ENCODE data around the gene FANCG.
A peak's percentile ranks its signal among the peaks of the same experiment; 100 is the strongest.

The FANCG gene

DNA sequence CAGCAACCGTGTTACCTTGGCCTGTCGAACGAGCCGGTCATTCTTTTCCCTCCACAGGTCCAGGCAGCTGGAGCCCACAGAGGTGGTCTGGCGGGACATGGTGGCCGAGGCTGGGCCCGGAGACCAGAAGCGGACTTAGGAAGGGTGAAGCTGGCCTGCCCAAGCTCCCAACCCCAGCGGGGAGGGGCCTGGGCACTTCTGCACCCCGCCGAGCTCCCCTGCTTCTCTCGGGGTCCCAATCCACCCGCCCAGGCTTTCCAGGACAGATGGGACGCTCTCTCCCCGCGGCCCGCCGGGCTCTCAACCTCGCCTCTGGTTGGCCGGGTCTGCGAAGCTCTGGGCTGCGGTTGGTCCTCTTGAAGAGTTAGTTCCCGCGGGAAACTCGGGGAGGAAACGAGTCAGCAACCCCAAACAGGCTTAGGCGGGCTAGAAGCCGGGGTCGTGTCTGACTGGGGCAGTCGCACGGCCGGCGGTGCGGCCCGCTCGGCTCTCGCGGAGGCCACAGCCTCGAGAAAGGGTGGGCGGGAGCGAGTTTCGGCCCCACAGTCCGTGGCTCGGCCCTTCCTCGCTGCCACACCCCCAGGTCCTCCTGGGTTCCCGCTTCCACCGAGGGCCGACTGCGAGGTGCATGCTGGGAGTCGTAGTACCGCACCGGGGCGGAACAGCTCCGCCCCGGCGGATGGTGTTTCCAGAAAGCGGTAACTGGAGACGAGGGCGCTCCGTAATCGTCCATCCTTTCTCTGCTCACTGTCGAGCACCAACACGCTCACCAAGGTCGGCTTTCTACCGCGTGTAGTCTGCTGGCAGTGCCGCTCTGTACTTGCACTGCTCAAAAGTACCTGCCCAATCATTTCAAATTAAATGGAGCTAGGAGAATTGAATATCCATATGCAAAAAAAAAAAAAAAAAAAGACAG, at the start of gene FANCG:
FANCG (minus strand) TSS at position 517 of the 916 bp plus-strand sequence; CDS start at position 99, 418 bp downstream.
- DNase-seq = peak; percentile 83

DNA sequence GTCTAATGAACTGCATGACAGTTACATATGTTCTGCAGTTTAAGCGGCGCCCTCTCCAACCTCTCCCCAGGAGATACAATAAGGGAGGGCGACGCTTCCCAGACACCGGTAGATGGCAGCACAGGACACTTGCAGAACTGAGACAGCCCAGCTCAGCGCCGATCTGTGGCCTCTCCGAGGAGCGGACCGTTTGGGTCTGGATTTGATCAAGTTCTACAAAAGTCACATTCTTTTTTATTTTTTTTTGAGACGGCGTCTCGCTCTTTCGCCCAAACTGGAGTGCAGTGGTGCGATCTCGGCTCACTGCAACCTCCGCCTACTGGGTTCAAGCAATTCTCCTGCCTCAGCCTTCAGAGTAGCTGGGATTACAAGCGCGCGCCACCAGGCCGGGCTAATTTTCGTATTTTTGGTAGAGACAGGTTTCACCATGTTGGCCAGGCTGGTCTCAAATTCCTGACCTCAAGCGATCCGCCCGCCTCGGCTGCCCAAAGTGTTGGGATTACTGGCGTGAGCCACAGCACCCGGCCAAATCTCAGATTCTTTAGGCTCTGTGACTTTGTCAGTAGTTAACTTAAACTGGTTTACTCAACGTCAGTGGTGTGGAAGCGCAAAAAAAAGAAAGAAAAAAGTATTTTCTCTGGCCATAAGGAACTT, 37.3 kb upstream of the FANCG start:
- peak; percentile 80 for DNase-seq

DNA sequence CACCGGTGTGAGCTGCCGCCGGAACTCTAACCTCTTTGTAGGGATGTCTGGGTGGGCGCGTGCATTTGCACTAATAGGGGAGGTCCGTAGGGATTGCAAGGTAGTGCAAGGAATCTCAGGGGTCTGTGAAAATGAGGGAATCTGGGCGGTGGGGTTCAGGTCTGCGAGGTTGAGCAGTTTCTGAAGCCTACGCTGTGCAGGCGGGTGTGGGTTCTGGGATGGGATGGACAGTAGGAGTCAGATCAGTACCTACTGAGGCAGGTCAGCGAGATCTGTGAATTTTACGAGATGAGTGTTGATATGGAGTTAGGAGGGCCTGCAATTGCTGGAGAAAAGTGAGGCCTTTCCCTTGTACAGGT, 36.8 kb upstream of the FANCG start:
- DNase-seq = no peak

DNA sequence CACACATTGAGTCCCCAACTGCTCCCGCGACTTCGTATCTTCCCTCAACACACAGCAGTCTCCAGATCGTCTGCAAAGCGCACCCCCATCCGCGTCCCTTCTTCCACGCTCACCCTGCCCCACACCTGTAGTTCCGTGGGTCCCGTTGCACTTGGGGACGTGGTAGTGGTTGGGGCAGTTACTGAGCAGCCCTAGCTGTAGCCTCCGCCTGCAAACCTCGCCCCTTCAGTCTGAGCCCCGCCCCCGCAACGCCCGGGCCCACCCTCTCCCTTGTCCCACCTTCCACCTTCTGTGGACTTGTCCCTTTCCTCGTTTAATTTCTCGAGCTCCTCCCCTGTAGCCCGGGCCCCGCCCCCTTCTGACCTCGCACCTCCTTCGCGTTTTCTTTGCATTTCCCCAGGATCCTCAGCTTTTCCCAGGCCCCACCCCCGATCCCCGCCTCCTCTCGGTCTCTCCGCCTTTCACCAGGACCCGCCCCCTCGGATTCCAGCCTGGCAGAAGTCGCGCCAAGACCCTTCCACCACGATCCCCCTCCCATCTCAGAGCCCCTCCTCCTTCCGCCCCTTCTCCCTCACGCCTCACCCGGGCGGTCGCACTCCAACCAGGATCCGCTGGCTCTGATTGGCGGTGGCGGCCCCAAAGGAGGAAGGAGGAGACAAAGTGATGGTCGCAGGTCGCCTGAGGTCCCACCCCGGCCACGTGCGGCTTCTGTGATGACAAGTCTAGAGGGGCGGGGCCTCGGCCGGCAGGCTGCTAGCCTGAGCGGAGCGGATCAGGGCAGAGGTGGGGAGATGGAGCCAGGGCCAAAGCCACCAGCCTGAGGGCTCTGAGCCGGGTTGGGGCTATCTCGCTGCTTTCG, 36.2 kb upstream of the FANCG start, which contains the start of gene ATOSB:
ATOSB (minus strand) TSS at position 183 of the 859 bp plus-strand sequence. CDS start 7,588 bp downstream, outside the sequence.
- peak; percentile 93 for DNase-seq

DNA sequence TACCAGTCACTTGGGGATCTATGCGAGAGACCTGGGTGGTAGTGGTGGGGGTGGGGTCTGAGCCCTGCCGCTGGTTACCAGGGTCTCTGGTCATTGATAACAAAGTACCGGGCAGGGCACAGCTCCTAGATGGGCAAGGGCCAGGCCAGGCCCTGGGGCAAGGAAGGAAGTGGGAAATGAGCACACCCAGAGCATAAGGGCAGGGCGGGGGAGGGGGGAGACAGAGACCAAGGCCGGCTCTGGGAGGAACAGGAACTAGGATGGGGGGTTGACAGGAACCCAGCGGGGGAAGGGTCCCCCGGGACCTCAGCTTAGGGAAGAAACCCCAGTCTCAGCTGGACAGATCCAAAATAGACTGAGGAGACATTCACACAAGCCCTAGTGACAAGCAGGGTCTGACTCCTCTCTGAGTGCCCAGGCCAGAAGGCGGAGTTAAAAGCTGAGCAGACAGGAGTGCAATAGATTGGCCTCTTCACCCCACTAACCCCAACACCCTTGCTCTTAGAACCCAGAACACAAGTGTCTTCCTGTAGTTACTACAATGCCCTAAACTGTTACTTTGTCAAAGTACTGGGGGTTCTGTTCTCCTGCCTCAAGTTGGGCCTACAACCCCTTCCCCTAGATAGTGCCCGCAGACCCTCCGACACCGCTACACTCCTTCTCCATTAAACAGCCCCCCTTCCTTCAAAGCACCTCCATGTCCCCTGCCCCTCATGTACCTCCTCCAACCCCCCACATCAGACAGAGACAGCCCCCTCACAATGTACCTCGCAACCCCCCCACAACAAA, 35.3 kb upstream of the FANCG start:
- peak; percentile 26 for DNase-seq

DNA sequence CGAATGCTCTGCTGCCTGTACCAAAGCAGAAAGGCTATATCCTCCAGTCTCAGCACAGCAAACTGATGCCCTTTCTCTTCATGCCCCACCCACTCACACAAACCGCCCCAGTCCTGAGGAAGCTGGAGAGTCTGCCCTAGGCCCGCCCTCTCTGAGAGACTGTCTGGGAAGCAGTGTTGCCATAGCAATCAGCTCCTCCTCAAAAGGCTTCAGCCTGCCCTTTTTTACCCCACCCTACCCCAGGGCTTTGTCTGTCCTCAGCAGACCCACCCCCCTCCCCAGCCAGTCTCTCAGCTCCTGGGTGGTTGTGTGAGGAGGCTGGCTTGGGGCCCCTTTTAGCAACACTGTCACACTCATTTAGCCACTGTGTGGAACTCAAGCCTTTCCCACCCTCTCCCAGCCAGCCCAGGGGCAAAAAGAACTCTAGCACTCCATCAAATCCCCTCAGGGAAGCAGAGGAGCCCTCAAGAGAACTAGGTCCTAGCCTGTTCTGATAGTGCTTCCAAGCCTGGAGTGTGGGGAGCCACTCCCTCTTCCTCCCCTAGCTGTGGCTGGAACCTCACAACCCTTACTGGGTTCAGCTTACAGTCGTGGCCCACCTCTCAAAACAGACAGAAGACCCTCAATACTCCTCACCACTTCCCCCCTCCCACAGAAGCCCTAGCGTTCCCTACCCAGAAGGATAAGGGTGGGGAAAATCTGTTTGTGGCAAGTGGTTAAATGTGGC, 34.5 kb upstream of the FANCG start:
- peak; percentile 53 for DNase-seq

DNA sequence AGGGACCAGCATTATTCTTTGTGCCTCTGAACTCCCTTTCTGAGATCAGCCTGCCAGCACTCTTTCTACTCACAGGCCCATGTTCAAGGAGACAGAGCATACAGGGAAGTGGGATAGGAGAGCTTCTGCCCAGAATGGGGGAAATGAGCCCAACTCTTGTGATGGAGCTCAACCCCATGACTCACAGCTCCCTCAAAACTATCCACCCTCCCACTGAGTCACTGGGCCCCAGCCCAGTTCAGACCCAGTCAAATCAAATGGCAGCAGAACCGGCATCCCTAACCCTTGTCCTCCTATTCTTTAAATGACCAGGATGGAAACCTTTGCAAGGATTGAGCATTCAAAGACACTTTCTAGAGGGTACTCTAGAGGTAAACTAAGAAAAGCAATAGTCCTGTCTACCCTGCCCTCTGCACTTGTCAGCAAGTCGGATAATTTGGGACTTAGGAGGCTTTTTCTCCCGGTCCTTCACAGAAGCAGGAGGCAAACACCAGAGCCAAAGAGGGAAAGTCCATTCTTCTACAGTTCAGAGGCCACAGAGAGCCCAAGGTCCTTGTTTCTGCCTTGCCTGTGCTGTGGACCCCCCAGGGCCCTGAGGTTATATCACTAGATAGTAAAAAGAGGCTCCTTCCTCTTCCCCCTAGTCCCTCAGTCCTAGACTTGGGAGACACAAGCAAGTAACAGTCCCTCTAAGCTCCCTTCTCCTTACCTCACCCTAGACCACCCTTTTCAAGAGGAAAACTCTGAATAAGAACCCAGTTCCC, 32.7 kb upstream of the FANCG start:
- DNase-seq = no peak

DNA sequence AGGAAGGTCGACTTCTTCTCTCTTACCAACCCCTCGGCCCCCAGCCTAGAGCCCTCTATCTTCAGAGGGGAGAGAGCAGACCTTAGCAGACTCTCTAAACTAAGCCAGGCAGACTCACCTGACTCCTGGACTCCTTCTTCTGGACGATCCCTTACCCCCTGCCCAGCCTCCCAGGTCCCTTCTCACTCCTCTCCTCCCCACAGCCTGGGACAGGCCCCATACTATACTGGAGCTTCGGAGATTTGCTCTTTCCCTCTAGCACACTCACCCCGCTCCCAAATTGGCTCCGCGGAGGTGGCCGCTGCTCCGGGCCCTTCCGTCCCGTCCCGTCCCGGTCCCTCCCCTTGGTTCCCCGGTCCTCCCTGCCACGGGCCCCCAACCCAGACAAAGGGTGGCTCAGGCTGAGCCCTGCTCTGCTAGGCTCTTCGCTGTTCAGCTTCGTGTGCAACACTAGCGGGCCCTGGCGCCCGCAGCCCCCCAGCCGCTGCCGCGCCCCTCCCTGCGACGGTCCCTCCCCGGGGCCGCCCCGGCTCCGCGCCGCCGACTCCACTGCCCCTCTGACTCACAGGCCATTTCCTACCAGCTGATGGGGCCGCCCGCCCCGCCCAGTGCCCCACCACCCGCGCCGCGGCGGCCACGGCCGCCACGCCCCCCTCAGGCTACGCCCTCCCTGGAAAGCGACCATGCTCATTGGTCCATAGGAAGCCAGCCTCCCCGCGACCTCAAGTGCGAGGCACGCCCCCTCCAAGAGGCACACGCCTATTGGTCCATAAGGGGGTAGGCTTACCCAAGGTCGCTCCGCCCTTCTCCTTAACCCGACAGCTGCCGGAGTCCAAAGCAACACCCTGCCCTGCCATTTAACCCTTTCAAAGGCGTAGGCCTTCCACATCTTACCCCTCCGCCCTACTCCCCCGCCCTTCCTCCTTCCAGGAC, 31.5 kb upstream of the FANCG start:
- peak; percentile 96 for DNase-seq

DNA sequence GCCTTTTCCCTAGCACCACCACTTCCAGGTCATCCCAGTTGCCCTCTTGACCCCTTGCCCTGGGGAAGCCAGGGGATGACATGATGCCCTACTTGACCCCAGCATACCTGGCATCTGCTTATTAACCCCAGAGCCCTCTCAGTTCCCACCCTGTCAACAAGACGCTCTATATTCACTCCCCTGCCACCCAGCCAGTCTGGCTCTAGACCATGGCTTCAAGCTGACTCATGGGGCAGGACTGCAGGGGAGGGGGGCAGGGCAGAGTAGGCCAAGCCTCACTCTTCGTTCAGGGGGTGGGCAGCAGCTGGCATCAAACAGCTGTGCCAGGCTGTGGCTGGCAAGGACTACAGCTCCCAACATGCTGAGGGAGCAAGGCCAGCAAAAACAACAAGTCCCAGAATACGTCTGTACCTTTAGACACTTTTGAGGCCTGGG, 30.6 kb upstream of the FANCG start:
- no peak for DNase-seq

DNA sequence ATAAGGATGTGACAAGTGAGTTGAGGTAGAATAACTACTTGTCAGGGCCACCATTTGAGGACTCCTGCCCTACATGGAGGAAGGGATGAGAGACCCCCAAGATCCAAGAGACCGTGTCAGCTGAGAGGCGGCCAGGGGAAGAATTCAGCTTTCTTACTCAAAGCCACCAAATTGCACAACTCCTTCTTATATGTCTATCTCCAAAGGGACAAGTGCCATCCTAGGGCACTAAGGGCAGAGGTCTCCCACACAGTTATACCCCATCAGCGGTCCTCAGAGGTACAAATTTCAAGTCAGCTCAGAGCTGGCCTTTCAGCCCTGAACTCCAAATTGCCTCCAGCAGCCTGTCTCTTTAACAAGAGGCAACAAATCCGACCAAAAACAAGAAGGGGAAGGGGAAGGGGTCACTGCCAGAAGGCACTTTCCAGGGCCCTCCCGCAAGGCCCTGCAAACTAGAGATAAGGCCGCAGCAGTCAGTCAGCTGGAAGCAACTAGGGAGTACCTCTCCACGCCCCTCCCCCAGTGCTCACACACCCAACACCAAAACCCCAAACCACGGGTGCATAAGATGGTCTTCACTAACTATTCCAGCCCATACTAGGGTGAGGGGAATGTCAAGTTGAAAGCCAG, 29.3 kb upstream of the FANCG start:
- no peak for DNase-seq

DNA sequence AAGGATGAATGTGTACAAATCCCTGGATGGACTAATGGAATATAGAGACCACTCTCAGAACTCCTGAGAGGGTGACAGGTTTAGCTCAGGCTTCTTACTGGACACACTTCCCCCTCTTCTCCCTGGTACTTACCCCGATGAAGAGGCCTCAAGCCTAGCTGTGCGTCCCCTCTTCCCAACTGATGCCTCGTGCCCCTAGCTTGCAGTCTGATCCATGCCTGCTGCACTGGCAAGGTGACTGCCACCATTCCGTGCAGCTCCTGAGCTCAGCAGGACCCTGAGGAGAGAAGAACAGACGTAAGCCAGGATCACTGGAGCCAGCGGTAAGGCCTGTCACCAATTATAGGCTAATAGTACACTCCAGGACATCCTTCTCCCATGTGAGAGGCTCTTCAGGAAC, 28.7 kb upstream of the FANCG start:
- DNase-seq = no peak

DNA sequence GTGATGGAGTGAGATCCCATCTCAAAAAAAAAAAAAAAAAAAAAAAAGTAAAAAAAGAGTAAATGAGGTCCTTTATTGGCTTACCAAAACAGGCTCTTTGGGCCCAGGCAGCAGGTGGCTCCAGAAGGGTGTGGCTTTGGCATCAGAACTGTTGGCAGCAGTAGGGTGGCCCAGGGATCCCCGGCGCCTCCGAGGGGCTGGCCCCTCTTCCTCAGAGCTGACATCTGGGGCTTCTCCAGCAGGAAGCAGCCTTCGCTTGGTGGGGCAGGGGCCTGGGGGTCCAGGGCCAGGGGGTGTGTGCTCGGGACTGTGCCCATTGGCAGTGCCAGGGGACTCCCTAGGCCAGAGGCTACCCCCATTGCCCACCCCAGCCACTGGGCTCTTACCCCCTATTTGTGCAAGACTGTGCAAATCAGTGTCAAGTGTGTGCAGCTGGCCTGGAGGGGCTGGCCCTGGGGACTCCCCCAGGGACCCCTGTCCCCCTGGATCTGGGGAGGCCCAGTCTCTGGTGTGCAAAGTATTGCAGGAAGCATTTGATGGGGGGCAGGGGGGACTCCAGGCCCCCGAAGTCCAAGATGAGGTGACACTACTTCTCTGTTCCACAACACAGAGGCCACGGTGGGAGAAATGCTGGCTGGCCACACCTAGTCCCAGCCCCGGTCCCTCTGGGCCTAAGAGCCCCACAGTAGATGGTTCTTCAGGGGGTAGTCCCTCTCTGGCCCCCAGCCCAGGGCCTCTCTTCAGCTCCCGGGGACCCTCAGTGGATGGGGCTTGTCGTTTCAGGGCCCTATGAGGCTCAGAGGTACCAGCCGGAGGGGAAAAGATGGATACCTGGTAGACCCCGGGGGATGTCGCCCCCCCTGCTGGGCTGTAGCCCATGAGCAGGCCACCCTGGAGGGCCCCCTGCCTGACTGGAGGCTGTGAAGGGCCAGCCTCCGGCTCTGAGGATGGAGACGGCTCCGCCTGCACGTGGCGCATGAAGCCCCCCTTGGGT, 27.9 kb upstream of the FANCG start:
- DNase-seq = no peak

DNA sequence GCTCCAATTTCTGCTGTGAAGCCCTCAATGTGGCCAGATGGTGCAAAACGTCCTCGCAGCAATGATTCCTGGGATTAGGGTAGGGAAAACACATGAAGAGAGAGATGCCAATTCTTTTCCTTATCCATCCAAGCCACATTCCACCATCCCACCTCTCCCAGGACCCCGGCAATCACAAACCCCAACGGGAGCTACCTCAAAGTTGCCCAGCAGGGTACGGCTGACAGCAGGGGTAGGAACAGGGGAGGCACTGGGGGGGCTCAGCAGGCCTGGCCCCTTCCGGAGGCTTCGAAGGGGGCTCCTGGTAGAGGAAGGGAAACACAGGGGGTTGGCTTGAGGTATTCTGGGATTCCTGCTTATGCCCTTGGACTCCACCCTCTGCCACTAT, 26.6 kb upstream of the FANCG start:
- DNase-seq = no peak

DNA sequence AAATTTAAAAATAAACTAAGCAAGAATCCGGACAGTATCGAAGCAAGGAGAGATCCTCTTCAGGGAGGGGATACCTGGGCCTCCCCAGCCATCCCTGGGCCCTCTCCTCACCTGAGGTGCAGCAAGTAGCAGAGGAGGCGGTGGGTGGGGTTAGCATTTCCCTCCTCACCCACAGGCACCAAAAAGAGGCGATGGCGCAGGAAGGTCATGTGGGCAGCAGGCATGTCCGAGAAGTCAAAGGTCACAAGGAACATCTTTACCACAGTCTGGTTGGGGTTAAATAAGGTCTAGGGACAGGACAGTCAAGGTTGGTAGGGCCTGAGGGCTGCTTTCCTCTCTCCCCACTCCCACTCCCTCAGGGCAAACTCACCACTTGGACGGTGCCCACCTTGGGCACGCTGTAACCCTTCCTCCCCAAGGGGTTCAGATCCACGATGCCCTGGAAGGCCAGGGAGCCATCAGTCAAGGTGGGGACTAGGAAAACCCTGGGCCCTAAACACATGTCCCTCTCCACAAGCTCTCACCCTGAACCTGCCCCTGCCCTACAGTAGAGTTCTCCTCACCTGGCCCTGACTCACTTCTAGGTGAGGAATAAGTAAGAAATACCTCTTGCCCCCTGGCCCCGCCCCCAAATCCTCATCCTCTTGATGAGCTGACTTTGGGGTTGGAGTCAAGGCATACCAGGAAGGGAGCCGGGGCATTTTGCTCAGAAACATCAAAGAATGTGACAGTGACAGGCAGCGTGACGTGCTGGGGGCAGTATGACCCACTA, 26.0 kb upstream of the FANCG start:
- no peak for DNase-seq

DNA sequence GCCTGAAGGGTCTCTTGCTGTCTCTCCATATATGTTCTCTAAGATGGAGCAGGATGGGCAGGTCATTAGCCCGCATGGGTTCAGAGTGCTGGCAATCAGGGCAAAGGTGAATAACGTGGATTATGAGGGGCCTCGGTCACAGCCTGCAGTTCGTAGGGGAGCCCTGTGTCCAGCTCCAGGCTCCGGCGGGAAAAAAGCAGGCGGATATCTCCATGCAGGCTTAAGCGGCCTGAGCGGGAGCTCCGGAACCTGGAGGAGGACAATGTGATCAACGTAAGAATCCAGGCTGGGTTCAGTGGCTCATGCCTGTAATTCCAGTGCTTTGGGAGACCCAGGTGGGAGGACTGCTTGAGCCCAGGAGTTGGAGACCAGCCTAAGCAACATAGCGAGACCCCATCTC, 25.4 kb upstream of the FANCG start:
- DNase-seq = no peak

DNA sequence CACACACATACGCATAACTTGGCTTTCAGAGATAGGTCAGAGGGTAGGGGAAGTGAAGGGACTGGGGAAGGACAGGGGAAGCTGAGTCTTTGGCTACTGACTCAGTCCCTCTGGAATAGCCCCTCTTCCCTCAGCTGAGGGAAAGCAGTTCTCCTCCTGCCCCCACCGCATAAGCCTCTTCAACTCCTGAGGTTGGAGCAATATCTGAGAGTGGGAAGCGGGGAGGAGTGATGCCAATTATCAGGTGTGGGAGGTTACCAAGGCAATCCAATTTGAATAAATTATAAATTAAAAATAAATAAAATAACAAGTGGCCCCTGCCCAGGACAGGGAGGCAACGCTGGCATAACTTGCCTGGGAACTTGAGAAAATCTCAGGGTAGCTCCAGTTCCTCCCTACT, 24.8 kb upstream of the FANCG start:
- no peak for DNase-seq

DNA sequence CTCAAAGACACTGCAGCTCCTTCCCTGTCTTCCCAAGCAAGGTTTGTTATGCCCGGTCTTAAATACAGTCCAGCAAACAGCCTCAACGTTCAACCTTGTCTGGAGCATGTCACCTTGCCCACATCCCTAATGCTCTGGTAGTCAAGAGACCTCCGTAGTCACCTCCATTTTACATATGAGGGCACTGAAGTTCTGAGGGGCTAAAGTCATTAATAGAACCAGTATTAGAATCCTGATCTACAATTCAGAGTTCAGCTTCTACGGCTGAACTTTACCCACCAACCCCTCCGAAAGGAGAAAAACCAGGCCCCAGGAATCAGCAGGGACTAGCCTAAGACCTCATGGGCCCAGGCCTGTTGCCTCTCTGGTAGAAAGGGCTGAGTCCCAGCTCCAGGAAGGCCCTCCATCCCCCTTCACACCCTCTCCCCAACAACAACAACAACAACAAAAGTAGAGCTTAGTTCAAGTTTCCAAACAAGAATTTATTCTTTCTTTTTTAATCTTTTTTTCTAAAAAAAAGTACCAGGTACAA, 24.0 kb upstream of the FANCG start:
- DNase-seq = no peak

Measured in stimulated activated CD4-positive, alpha-beta T cell treated with anti-CD3 and anti-CD28 coated beads, Interleukin-4, amount 100 ng/mL, for 1 hour (primary cell).